ENCODE results near the gene FLRT3.

- no peak for TF ChIP-seq REST (IDR thresholded peaks at IDR 0.05; ENCODE audit: insufficient replicate concordance, low read depth)
- no peak for TF ChIP-seq GABPA (IDR thresholded peaks at IDR 0.05; ENCODE audit: low read depth)
Observed at GRCh38 chr20:14331646-14332045, 5.8 kb downstream of the FLRT3 start.

All from HL-60 (cell line).